Measurements from ENCODE around the gene CES1.

The CES1 gene

GRCh38 chr16:55842369-55843104, 9.6 kb upstream of the CES1 start:
- TF ChIP-seq GATA3 (IDR thresholded peaks at IDR 0.05; ENCODE audit: low read depth, low read length) (no peak), GATA2 (IDR thresholded peaks at IDR 0.05; ENCODE audit: low read depth, low read length) (no peak)

DNA sequence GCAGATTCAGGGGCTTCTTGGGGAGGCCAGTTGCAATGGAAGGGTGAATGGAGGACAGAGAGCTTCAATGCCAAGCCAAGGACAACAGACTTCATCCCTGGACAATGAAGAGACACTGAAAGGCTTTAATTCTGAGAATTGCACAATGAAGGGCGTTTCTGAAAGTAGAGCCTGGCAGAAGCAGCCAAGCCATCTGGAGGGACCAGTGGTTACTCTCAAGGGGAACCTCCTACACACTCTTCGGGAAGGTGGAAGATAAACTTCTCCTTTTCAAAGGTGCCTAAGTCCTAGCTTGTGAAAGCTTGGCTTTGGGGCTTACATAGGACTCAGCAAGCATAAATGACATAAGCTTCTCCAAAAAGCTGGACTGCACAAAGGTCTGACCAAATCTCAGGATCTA, 6.2 kb upstream of the CES1 start:
- TF ChIP-seq GATA3 (IDR thresholded peaks at IDR 0.05; ENCODE audit: low read depth, low read length) = no peak
- no peak for TF ChIP-seq GATA2 (IDR thresholded peaks at IDR 0.05; ENCODE audit: low read depth, low read length)

DNA sequence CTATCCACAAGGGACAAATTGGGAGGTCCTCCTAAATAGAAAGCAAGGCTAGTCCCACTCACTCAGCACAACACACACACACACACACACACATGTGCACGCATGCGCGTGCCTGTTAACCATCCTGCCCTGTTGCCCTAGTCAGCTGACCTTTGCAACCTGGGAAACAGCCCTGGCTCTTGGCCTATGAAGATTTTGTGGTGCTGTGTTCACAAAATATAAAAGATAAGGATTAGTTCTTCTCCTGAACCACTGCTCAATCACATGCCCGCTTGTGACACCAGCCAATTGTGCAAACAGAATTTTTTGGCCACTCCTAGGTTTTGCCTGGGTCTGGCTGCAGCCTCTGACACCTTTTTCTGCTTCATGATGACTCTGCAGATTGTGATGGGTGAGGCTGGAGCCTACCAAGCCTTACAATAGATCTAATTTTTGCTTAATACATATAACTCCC, 3.3 kb upstream of the CES1 start:
- TF ChIP-seq GATA2 (IDR thresholded peaks at IDR 0.05; ENCODE audit: low read depth, low read length) = no peak
- no peak for TF ChIP-seq GATA3 (IDR thresholded peaks at IDR 0.05; ENCODE audit: low read depth, low read length)

DNA sequence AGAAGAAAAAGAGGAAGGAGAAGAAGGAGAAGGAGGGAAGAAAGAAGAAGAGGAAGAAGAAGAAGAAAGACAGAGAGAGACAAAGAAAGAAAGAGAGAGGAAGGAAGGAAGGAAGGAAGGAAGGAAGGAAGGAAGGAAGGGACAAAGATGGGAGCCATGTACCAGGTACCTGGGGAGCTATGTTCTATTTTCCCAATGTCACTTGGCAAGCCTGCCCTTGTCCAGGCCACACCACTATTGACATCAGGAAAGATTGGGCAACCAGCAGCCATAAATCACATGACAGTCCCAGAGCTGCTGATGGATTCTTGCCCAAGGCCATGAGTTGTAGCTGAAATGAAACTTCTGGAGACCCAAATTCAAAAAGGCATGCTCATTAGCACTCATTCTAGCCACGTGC, 2.7 kb upstream of the CES1 start:
- TF ChIP-seq GATA3 (IDR thresholded peaks at IDR 0.05; ENCODE audit: low read depth, low read length) (no peak), GATA2 (IDR thresholded peaks at IDR 0.05; ENCODE audit: low read depth, low read length) (no peak)

GRCh38 chr16:55834049-55834448, 1.2 kb upstream of the CES1 start:
- no peak for TF ChIP-seq GATA2 (IDR thresholded peaks at IDR 0.05; ENCODE audit: low read depth, low read length)
- TF ChIP-seq GATA3 (IDR thresholded peaks at IDR 0.05; ENCODE audit: low read depth, low read length) = no peak

DNA sequence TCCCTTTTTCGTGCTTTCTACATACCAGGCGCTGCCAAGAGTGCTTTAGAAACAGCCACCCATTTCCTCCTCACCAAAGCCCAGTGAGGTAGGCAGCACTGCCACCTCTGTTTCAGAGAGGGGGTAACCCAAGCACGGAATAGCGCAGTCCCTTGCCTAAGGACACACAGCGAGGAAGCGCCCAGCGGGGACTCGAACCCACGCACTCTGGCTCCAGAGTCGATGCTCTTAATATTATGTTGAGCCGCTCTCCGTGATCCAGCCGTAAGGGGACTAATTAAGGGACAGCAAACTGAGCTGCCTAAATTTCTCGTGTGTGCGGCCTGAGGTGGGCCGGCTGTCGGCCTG, 497 bp downstream of the CES1 start:
- TF ChIP-seq GATA3 (IDR thresholded peaks at IDR 0.05; ENCODE audit: low read depth, low read length) (no peak), GATA2 (IDR thresholded peaks at IDR 0.05; ENCODE audit: low read depth, low read length) (no peak)

DNA sequence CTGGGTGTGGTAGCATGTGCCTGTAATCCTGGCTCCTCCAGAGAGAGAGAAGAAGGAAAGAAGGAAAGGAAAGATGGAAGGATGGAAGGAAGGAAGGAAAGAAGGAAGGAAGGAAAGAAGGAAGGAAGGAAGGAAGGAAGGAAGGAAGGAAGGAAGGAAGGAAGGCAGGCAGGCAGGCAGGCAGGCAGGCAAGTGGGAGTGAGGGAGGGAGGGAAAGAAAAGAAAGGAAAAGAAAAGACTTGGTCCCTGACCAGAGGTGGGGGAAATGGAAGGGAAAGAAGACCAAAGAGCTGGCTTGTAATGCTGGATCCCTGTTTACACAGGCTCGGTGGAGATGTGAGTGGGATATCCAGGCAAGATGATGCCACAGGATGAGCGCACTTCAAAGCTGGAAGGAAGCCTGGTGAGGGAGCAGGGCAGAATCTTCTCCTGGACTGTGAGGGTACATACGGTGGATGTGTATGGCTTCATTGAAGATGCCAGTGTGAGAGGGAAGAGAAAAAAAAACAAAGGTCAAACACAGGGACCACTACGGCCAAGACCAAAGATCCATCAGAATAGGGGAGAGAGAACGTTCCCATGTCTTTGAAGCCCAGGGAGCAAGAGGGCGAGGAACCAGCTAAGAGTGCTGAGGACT, 2.1 kb downstream of the CES1 start:
- TF ChIP-seq GATA3 (IDR thresholded peaks at IDR 0.05; ENCODE audit: low read depth, low read length) (no peak), GATA2 (IDR thresholded peaks at IDR 0.05; ENCODE audit: low read depth, low read length) (no peak)

DNA sequence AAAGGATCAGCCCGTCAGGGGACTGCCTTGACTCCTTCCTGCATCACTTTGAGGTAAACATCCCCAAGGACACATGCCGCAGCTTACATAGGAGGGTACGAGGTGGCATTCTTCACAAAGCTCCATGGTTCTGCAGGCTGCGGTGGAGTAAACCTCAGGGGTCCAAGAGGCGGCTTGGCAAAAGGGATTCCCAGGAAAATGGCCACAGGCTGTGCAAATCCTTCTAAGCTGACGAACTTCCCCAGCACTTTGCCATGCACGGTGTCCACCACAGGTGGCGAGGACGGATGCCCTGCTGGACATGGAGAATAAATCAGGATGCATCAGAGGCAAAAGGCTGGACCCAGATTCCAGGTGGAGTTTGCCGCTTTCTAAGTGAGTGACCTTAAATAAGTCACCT, 4.2 kb downstream of the CES1 start:
- no peak for TF ChIP-seq GATA3 (IDR thresholded peaks at IDR 0.05; ENCODE audit: low read depth, low read length)
- TF ChIP-seq GATA2 (IDR thresholded peaks at IDR 0.05; ENCODE audit: low read depth, low read length) = no peak

DNA sequence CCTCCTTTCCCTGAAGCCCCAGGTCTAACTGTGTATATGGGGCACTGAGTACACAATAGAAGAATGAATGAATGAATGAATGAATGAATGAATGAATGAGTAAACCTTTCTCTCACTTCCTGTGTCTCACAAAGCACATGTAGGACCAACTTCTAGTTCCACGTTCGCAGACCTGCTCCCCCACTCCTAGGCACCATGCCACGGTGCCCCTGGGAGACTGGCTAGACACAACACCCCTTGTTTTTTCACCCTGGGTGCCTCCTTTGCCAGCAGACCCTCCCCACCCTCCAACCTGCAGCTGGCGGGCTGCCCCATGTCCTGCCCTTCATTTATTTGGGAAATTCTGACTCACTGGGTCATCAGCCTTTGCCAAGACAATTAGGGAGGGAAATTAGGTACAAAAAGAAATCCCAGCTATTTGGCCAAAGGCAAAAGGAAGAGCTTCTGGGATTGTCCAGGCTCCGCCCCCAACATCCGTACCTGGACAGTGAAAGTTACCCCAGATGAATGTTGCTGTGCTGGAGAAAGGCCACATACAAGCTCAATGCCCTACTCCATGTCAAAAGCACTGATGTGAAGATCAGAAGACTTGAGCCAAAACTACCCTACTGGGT, 7.7 kb downstream of the CES1 start:
- TF ChIP-seq GATA2 (IDR thresholded peaks at IDR 0.05; ENCODE audit: low read depth, low read length) (no peak), GATA3 (IDR thresholded peaks at IDR 0.05; ENCODE audit: low read depth, low read length) (no peak)

DNA sequence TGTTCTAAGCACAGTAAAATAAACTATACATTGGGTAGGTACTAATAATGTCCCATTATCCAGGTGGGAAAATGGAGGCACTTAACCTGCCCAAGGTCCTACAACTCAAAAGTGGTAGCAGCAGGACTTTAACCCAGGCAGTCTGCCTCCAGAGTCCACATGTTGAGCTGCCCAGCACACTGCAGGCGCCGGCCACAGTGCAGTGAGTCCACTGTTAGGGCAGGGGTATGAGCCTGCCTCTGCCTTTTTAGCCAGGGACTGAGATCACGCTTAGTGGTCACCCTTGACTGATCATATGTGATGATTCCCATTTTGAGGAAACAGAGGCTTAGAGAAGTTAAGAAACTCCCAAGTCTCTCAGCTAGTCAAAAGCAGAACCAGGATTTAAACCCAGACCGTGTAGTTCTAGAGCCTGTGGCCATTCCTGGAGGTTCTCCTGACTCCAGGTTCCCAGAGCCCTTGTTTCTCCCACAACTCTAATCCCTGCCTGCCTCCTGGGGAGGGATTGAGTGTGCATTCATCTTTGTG, 8.4 kb downstream of the CES1 start:
- TF ChIP-seq GATA3 (IDR thresholded peaks at IDR 0.05; ENCODE audit: low read depth, low read length) = no peak
- TF ChIP-seq GATA2 (IDR thresholded peaks at IDR 0.05; ENCODE audit: low read depth, low read length) = no peak

DNA sequence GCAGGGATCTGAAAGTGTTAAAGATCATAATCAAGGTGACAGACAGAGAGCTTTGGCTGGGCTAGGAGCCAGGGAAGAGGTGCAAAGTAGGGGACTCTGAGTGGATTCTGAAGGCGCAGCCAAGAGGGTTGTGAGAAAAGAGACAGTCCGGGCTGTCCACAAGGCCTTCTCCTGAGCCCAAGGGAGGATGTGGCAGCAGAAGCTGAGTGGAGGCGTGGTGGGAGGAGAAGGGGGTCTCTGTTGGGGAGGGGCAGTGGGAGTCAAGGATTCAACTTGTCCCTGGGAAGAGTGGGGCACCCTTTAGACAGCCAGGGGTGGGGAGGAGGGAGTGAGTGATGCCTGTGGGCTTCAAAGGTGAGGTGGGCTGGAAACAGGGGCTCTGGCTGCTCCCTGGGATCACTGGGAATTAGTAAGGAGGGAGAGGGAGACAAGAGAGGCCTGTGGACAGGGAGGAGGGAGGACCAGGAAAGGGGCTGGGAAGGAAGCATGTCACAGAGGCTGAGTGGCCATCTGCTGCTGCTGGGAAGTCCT, 10.6 kb downstream of the CES1 start:
- TF ChIP-seq GATA2 (IDR thresholded peaks at IDR 0.05; ENCODE audit: low read depth, low read length) (no peak), GATA3 (IDR thresholded peaks at IDR 0.05; ENCODE audit: low read depth, low read length) (no peak)

DNA sequence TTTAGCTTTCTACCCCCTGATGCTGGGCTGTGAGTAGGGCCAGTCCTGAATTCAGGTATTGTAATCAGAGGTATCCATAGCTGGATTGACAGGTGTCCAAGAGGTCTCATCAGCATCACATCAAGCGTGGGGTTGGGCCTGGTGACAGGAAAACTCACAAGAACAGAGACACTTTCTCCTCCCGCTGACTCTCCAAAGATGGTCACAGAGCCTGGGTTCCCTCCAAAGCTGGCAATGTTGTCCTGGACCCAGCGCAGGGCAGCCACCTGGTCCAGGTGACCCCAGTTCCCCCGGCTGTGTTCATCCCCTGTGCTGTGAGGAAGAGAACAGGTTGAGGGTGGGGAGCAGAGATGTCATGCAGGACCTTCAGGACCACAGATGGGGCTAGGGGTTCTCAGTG, 11.7 kb downstream of the CES1 start:
- TF ChIP-seq GATA2 (IDR thresholded peaks at IDR 0.05; ENCODE audit: low read depth, low read length) (no peak), GATA3 (IDR thresholded peaks at IDR 0.05; ENCODE audit: low read depth, low read length) (no peak)

- TF ChIP-seq GATA3 (IDR thresholded peaks at IDR 0.05; ENCODE audit: low read depth, low read length) (no peak), GATA2 (IDR thresholded peaks at IDR 0.05; ENCODE audit: low read depth, low read length) (no peak)
Observed at GRCh38 chr16:55820615-55821014, 12.3 kb downstream of the CES1 start.

DNA sequence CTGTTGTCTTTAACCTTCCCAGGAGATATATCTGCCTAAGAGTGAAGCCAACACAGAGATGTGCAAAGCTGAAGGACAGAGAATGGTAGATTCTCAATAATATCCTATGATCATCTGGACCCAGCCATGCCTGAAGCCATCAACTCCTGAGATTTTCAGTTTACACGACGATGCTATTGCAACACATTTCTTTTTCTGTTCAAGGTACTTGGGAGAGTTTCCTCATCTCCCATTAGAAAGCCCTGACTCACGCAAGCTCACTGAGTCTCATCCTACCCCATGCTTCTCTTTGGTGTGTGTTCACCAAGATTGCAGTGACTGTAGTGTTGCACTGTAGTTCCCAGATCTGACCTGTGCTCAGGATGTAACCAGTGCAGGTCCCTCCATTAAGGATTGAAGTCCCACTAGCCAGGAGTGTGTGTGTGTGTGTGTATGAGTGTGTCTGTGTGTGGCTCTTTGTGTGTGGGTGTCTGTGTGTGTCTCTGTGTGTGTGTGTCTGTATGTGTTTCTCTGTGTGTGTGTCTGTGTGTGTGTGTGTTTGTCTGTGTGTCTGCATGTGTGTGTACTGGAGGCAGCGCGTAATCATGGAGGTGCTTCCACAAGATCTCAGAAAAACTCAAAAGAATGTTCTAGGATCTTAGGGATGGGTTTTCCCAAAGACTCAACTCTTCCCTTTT, 15.5 kb downstream of the CES1 start:
- no peak for TF ChIP-seq GATA3 (IDR thresholded peaks at IDR 0.05; ENCODE audit: low read depth, low read length)
- TF ChIP-seq GATA2 (IDR thresholded peaks at IDR 0.05; ENCODE audit: low read depth, low read length) = no peak

Data from SH-SY5Y (cell line).